Activated CD4-positive, alpha-beta T cell treated with anti-CD3 and anti-CD28 coated beads for 36 hours (primary cell): ENCODE results near the gene BHLHE23. TPM values are rescaled to one million over a fixed set of nuclear protein-coding genes. Genes with fewer than 3 reads are reported as not detected.
"Not testable (repeated sequence)": the region's sequence is repeated elsewhere in the genome, so short reads cannot be mapped to it uniquely, and the experiment has no call there.

Experiments used
- ATAC-seq: fragments of 200-7000 bp; cut with Tn5 transposase; one replicate; pipeline ENCODE4 v1.10.0; 2021; ENCODE audit warnings: mild to moderate bottlenecking, moderate library complexity
- CTCF ChIA-PET: fragments of 350-600 bp; sonication (Branson Sonifier 250); formaldehyde crosslinking; loops from one replicate; lab custom pipeline; 2021; ENCODE audit warnings: antibody characterized with exemption; lab: Charles Lee
- POLR2A ChIA-PET: fragments of 350-600 bp; sonication (Branson Sonifier 250); formaldehyde crosslinking; loops from one replicate; lab custom pipeline; 2021; ENCODE audit warnings: antibody characterized with exemption, inconsistent platforms; lab: Charles Lee
- DNase-seq: peaks from one replicate; pipeline ENCODE4 v3.0.0-alpha.2; 2020
- H3K27ac Mint-ChIP-seq: one replicate; pipeline ENCODE4 v1.8.0; 2021; ENCODE audit warnings: mixed read lengths
- H3K27me3 Mint-ChIP-seq: one replicate; pipeline ENCODE4 v1.8.0; 2021; ENCODE audit warnings: mixed read lengths
- H3K36me3 Mint-ChIP-seq: one replicate; pipeline ENCODE4 v1.8.0; 2021; ENCODE audit warnings: low read depth, mixed read lengths
- H3K4me1 Mint-ChIP-seq: one replicate; pipeline ENCODE4 v1.8.0; 2021; ENCODE audit warnings: mixed read lengths
- H3K4me3 Mint-ChIP-seq: one replicate; pipeline ENCODE4 v1.8.0; 2021; ENCODE audit warnings: mild to moderate bottlenecking, moderate library complexity, mixed read lengths
- H3K9me3 Mint-ChIP-seq: one replicate; pipeline ENCODE4 v1.8.0; 2021; ENCODE audit warnings: low read depth, mixed read lengths
- intact Hi-C, 2 experiments: fragments of 100-400 bp; cut with DNase I in 1 of 2; cut with micrococcal nuclease in 1 of 2; formaldehyde crosslinking; loops; one replicate each; pipeline versions ENCODE4 v1.14.2 to v1.15.1; 2022 to 2024; cut with DNase I, micrococcal nuclease
- total RNA-seq, 2 experiments: library from RNA; stranded (reverse); gene quantifications; one replicate each; pipeline ENCODE4 v1.2.3, GENCODE V29; 2021

Gene BHLHE23
- total RNA-seq, 2 experiments from 2014 or later, result not detected

- ChIA-PET POLR2A (no interaction called here), CTCF (no interaction called here)
- Mint-ChIP-seq H3K27ac (no peak overlapping the region), H3K9me3 (no peaks in the 10 kb centered on the region), H3K4me3 (no peak overlapping the region), H3K4me1 (peaks cover 7% of the 10 kb centered on the region), H3K27me3 (peaks cover 26% of the 10 kb centered on the region), H3K36me3 (no peaks in the 10 kb centered on the region)
- ATAC-seq (no peak), DNase-seq (no peak)
- intact Hi-C loops, result no loop called here
Measured at GRCh38 chr20:63037669-63038268, 31.0 kb upstream of the BHLHE23 start.

GRCh38 chr20:63036291-63036690 lies 29.5 kb upstream of the BHLHE23 start:
- ChIA-PET CTCF (interaction anchor here (0.6 kb wide), 1 partner anchor 290 kb away, joined by 3 read pairs; no protein-coding TSS in a partner anchor), POLR2A (no interaction called here)
- Mint-ChIP-seq H3K27ac (no peak overlapping the region), H3K27me3 (peaks cover 25% of the 10 kb centered on the region), H3K4me1 (peaks cover 8% of the 10 kb centered on the region), H3K9me3 (no peaks in the 10 kb centered on the region), H3K4me3 (no peak overlapping the region), H3K36me3 (no peaks in the 10 kb centered on the region)
- intact Hi-C loops, result no loop called here
- no peak for DNase-seq
- ATAC-seq, result no peak

- Mint-ChIP-seq H3K4me3 (no peak overlapping the region), H3K9me3 (no peaks in the 10 kb centered on the region), H3K27me3 (peaks cover 24% of the 10 kb centered on the region), H3K36me3 (no peaks in the 10 kb centered on the region), H3K4me1 (peaks cover 8% of the 10 kb centered on the region), H3K27ac (no peak overlapping the region)
- intact Hi-C loops, result no loop called here
- POLR2A ChIA-PET, result no interaction called here
- ATAC-seq (no peak), DNase-seq (no peak)
- CTCF ChIA-PET, result no interaction called here
Measured at GRCh38 chr20:63035603-63036185, 28.9 kb upstream of the BHLHE23 start.

GRCh38 chr20:63034710-63035602 lies 28.2 kb upstream of the BHLHE23 start:
- POLR2A ChIA-PET, H3K27ac Mint-ChIP-seq, intact Hi-C loops, CTCF ChIA-PET, H3K4me3 Mint-ChIP-seq, H3K4me1 Mint-ChIP-seq, ATAC-seq, H3K9me3 Mint-ChIP-seq, DNase-seq, H3K36me3 Mint-ChIP-seq: not testable (repeated sequence)
- peaks cover 16% of the 10 kb centered on the region for H3K27me3 Mint-ChIP-seq

GRCh38 chr20:63033794-63034709 lies 27.3 kb upstream of the BHLHE23 start:
- H3K27me3 Mint-ChIP-seq, result peaks cover 16% of the 10 kb centered on the region
- ATAC-seq, result no peak
- intact Hi-C loops, result no loop called here
- CTCF ChIA-PET, result no interaction called here
- H3K36me3 Mint-ChIP-seq, result no peaks in the 10 kb centered on the region
- H3K9me3 Mint-ChIP-seq, result no peaks in the 10 kb centered on the region
- POLR2A ChIA-PET, result no interaction called here
- no peak overlapping the region for H3K4me3 Mint-ChIP-seq
- peak; percentile 2 for DNase-seq
- no peak overlapping the region for H3K27ac Mint-ChIP-seq
- H3K4me1 Mint-ChIP-seq, result peaks cover 12% of the 10 kb centered on the region

GRCh38 chr20:63032861-63033793 lies 26.4 kb upstream of the BHLHE23 start:
- ATAC-seq (peak; percentile 27), DNase-seq (peak; percentile 37)
- Mint-ChIP-seq H3K4me3 (no peak overlapping the region), H3K4me1 (peaks cover 14% of the 10 kb centered on the region), H3K27me3 (peaks cover 17% of the 10 kb centered on the region), H3K27ac (no peak overlapping the region), H3K9me3 (no peaks in the 10 kb centered on the region), H3K36me3 (no peaks in the 10 kb centered on the region)
- ChIA-PET POLR2A (no interaction called here), CTCF (no interaction called here)
- intact Hi-C loops, result no loop called here

GRCh38 chr20:63032026-63032800 lies 25.4 kb upstream of the BHLHE23 start:
- peak; percentile 3 for DNase-seq
- POLR2A ChIA-PET, result no interaction called here
- CTCF ChIA-PET, result no interaction called here

GRCh38 chr20:63031251-63032014 lies 24.7 kb upstream of the BHLHE23 start:
- ATAC-seq, result no peak
- no peak overlapping the region for H3K27ac Mint-ChIP-seq
- peaks cover 17% of the 10 kb centered on the region for H3K27me3 Mint-ChIP-seq
- DNase-seq, result no peak
- CTCF ChIA-PET, result interaction anchor here (1.3 kb wide), 1 partner anchor 59 kb away, joined by 3 read pairs; no protein-coding TSS in a partner anchor
- H3K9me3 Mint-ChIP-seq, result no peaks in the 10 kb centered on the region
- H3K4me1 Mint-ChIP-seq, result peaks cover 17% of the 10 kb centered on the region
- intact Hi-C loops, result no loop called here
- no peaks in the 10 kb centered on the region for H3K36me3 Mint-ChIP-seq
- POLR2A ChIA-PET, result no interaction called here
- no peak overlapping the region for H3K4me3 Mint-ChIP-seq

More at GRCh38 chr20:63032026-63032800, 25.4 kb upstream of the BHLHE23 start:
- intact Hi-C loops, result no loop called here
- H3K27ac Mint-ChIP-seq, result no peak overlapping the region
- H3K4me3 Mint-ChIP-seq, result no peak overlapping the region
- ATAC-seq, result no peak
- no peaks in the 10 kb centered on the region for H3K9me3 Mint-ChIP-seq
- H3K4me1 Mint-ChIP-seq, result peaks cover 17% of the 10 kb centered on the region
- H3K27me3 Mint-ChIP-seq, result peaks cover 19% of the 10 kb centered on the region
- H3K36me3 Mint-ChIP-seq, result no peaks in the 10 kb centered on the region

- peaks cover 19% of the 10 kb centered on the region for H3K4me1 Mint-ChIP-seq
- ATAC-seq (peak; percentile 67), DNase-seq (peak; percentile 64)
- H3K27ac Mint-ChIP-seq, result no peak overlapping the region
- ChIA-PET POLR2A (no interaction called here), CTCF (interaction anchor here (1.3 kb wide), 1 partner anchor 57 kb away, joined by 3 read pairs; no protein-coding TSS in a partner anchor)
- no peak overlapping the region for H3K4me3 Mint-ChIP-seq
- peaks cover 17% of the 10 kb centered on the region for H3K27me3 Mint-ChIP-seq
- H3K9me3 Mint-ChIP-seq, result no peaks in the 10 kb centered on the region
- H3K36me3 Mint-ChIP-seq, result no peaks in the 10 kb centered on the region
- intact Hi-C loops, result no loop called here
Measured at GRCh38 chr20:63029358-63030121, 22.8 kb upstream of the BHLHE23 start.
